HFF-Myc (cell line): ENCODE results near the gene CAMSAP2.

ENCODE experiments used
- DNase-seq: peaks from one replicate; pipeline ENCODE4 v3.0.0-alpha.2; 2011; ENCODE audit warnings: low read depth; ENCODE audit errors: extremely low read depth
- H3K4me3 ChIP-seq: replicated peaks from 2 replicates; pipeline ENCODE4 v1.5.1; 2011; ENCODE audit warnings: low read depth, mild to moderate bottlenecking, control low read depth, low read length
- TF ChIP-seq, protein P1 (sequence below): IDR thresholded peaks from 2 replicates; pipeline ENCODE4 v1.5.1; 2012; ENCODE audit warnings: mild to moderate bottlenecking, low read depth, low read length, control low read depth; ENCODE audit errors: missing control alignments

Gene CAMSAP2

DNA sequence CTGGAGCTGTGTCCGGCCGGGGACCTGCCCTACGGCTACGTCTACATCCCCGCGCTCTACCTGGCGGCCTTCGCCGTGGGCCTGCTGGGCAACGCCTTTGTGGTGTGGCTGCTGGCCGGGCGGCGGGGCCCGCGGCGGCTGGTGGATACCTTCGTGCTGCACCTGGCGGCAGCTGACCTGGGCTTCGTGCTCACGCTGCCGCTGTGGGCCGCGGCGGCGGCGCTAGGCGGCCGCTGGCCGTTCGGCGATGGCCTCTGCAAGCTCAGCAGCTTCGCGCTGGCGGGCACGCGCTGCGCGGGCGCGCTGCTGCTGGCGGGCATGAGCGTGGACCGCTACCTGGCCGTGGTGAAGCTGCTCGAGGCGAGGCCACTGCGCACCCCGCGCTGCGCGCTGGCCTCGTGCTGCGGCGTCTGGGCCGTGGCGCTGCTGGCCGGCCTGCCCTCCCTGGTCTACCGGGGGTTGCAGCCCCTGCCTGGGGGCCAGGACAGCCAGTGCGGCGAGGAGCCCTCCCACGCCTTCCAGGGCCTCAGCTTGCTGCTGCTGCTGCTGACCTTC lies 134.5 kb downstream of the CAMSAP2 start:
- TF ChIP-seq, protein P1, sequence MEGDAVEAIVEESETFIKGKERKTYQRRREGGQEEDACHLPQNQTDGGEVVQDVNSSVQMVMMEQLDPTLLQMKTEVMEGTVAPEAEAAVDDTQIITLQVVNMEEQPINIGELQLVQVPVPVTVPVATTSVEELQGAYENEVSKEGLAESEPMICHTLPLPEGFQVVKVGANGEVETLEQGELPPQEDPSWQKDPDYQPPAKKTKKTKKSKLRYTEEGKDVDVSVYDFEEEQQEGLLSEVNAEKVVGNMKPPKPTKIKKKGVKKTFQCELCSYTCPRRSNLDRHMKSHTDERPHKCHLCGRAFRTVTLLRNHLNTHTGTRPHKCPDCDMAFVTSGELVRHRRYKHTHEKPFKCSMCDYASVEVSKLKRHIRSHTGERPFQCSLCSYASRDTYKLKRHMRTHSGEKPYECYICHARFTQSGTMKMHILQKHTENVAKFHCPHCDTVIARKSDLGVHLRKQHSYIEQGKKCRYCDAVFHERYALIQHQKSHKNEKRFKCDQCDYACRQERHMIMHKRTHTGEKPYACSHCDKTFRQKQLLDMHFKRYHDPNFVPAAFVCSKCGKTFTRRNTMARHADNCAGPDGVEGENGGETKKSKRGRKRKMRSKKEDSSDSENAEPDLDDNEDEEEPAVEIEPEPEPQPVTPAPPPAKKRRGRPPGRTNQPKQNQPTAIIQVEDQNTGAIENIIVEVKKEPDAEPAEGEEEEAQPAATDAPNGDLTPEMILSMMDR: no peak
- H3K4me3 ChIP-seq: no peak overlapping the region; the same call in 1 of the 2 replicates
- DNase-seq: no peak

DNA sequence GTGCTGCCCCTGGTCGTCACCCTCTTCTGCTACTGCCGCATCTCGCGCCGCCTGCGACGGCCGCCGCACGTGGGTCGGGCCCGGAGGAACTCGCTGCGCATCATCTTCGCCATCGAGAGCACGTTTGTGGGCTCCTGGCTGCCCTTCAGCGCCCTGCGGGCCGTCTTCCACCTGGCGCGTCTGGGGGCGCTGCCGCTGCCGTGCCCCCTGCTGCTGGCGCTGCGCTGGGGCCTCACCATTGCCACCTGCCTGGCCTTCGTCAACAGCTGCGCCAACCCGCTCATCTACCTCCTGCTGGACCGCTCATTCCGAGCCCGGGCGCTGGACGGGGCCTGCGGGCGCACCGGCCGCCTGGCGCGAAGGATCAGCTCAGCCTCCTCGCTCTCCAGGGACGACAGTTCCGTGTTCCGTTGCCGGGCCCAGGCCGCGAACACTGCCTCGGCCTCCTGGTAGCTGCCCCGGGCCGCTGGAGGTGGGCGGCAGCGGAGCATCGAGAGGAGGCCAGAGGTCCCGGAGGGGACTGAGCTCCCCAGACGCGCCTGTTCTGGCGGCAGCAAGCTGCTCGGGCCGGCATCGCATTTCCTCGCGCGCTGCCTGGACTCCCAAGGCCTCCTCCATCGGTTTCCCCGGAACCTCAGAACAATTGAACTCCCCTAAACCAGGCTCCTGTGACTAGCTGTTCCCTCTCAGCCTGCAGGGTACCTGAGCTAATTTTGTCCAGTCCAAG lies 135.1 kb downstream of the CAMSAP2 start:
- TF ChIP-seq, protein P1: no peak
- no peak overlapping the region; the same call in 1 of the 2 replicates for H3K4me3 ChIP-seq
- no peak for DNase-seq

DNA sequence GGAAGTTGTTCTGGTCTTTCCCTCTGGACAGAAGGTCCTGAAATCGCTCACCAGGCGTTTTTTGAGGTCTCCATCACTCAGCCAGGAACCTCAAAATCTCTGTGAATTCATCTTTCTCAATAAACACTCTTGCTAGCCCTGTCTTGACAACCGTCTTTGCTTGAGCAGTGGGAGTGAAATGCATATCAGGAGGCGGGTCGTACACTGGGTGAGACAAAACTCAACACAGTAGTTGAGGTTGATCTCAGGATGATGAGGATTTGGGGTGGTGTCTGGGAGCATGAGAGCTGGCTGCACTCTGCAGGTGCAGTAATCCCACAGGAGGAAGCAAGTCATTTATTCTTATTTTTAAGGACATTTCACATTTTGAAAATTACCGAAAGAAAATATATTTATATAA lies 136.0 kb downstream of the CAMSAP2 start:
- no peak for DNase-seq
- TF ChIP-seq, protein P1: no peak
- no peak overlapping the region for H3K4me3 ChIP-seq

DNA sequence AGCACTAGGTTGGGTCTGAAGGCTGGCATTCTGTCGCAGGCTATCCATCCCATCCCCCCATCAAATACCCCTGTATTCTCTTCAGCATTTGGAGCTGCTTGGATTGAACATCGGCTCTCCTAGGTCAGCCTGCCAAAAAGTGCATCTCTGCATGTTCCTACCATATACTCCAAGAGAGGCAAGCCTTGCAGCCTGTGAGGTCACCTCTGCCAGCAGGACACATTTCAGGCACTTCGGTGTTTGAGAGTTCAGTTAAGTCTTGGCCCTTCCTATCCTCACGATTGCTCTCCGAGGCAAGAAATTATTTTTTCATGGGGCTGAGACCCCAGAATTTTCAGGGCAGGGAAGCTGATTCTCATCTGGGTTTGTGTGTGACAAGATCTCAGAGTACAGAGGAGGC lies 136.7 kb downstream of the CAMSAP2 start:
- no peak for DNase-seq
- no peak overlapping the region for H3K4me3 ChIP-seq
- TF ChIP-seq, protein P1: no peak

DNA sequence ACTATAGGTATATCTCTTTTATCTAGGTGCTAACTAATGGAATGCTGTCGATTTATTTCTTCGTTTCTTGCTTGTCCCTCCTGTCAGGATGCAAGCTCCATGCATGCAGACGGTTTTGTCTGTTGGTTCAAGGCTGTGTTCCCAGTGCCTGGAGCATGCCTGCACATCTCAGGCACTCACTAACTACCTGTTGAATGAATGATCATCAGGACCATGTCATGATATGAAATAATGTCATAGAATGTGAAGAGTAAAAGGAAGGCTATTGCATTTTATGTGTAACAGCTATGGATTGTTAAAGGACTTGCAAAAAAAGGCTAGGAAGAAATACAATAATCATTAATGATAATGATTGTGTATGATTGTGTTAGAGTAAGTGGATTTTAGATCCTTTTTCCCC lies 138.3 kb downstream of the CAMSAP2 start:
- DNase-seq: no peak
- no peak overlapping the region for H3K4me3 ChIP-seq
- TF ChIP-seq, protein P1: no peak

DNA sequence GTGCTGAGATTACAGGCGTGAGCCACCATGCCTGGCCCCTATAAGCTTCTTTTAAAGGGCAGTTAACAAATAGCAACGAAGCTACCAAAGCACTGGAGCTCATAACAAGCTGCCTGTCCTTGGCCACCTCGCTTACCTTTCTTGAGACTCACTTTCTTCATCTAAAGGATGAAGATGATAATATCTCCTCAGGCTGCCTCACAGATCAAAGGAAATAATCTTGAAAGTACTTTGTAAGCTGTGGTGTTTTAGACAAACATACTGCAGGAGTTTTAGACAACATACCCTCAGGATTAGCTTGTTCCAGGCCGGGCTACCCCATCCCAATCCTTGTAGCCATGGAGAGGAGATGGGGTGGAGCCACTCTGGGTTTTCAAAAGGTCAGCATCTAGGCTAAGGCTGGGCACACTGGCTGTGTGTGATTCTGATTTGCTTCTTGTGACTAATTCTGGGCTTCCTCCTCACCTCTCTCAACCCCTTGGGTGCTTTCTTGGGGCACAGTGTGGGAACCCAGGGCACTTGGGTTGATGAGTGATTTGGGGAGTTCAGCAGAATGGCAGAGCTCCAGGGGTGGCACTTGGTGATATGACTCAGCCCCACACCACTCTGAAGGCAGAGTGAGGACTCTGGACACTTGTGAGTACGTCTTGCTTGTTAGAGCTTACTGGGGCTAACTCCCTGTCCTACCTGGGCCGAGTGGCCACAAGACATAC lies 139.3 kb downstream of the CAMSAP2 start:
- DNase-seq: no peak
- H3K4me3 ChIP-seq: no peak overlapping the region
- TF ChIP-seq, protein P1: no peak
